ENCODE data around the gene ALX3.
"Not testable (repeated sequence)": the region's sequence is repeated elsewhere in the genome, so short reads cannot be mapped to it uniquely, and the experiment has no call there.

Gene ALX3

DNA sequence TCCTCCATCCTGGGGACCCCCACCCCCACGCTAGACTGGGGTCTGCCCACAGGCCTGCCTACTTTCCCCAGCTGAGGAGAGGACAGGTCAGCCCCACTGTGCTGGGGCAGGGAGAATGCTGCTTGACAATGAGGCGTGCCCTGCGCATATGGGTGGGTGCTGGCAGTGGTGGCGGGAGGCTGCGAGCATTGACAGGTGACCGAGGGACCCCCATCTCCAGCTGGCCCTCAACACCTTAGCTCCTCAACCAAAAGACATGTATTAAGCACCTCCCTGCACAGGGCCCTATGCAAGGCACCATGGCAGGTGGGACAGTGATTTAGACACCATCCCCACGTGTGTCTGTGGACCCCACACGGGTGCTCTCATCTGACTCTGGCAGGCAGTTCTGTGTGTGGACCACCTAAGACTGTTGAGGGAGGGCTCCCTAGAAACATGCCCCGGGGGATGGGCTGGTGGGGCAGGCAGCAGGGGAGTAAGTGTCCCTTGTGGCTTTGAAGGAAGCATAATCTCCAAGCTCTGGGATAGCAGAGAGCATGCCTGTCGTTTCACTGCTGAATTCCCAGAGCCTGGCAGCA lies 18.4 kb upstream of the ALX3 start:
- no peak for DNase-seq

- no peak for DNase-seq
These were observed 17.6 kb upstream of the ALX3 start for GRCh38 chr1:110087812-110088738.

- no peak for DNase-seq
These were observed 16.5 kb upstream of the ALX3 start for GRCh38 chr1:110086961-110087360.

GRCh38 chr1:110085671-110086070 lies 15.2 kb upstream of the ALX3 start:
- DNase-seq = no peak

- DNase-seq = no peak
These were observed 14.0 kb upstream of the ALX3 start for GRCh38 chr1:110084227-110085078.

DNA sequence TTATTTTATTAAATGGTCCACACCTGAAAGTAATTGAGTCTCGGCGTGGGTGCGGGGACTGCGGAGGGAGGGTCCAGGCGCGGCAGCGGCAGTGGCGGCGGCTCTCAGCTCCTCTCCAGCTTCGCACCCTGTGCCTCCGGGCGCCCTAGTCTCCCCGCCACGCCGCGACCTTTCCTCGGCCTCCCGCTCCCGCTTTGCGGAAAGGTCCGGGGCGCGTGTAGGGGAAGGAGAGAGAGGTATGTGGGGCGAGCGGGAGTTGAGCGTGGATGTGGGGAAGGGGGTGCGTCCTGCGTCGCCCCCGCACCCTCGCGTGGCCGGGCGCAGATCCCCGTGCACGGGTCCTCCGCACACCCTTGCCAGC lies 13.4 kb upstream of the ALX3 start:
- DNase-seq = no peak

- no peak for DNase-seq
These were observed 12.8 kb upstream of the ALX3 start for GRCh38 chr1:110083061-110083865.

DNA sequence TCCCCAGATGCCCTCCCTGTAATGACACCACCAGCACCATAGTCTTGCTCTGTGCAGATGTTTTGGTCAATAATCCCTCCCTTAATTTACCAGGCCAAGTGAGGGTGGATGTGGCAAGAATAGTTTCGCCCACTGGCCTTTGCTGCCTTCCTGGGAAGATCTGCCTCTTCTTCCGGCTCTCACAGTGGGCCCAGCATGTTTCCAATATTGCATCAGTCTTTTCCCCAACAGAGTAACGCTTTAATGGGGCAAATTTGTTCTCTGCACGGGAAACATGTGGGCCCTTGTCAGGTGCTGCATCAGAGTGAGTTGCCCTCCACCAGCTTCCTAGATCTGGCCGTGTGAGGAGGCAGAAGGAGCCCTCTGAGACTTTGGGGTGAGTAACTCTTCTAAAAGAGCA lies 12.0 kb upstream of the ALX3 start:
- DNase-seq = no peak

- no peak for DNase-seq
These were observed 10.6 kb upstream of the ALX3 start for GRCh38 chr1:110081061-110081460.

DNA sequence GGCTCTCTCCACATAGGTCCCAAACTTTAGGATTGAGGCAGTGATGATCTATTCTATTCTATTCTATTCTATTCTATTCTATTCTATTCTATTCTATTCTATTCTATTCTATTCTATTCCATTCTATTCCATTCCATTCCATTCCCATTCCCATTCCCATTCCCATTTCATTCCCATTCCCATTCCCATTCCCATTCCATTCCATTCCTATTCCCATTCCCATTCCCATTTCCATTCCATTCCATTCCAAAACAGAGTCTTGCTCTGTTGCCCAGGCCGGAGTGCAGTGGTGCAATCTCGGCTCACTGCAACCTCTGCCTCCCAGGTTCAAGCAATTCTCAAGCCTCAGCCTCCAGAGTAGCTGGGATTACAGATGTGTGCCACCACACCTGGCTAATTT lies 9.5 kb upstream of the ALX3 start:
- DNase-seq = not testable (repeated sequence)

DNA sequence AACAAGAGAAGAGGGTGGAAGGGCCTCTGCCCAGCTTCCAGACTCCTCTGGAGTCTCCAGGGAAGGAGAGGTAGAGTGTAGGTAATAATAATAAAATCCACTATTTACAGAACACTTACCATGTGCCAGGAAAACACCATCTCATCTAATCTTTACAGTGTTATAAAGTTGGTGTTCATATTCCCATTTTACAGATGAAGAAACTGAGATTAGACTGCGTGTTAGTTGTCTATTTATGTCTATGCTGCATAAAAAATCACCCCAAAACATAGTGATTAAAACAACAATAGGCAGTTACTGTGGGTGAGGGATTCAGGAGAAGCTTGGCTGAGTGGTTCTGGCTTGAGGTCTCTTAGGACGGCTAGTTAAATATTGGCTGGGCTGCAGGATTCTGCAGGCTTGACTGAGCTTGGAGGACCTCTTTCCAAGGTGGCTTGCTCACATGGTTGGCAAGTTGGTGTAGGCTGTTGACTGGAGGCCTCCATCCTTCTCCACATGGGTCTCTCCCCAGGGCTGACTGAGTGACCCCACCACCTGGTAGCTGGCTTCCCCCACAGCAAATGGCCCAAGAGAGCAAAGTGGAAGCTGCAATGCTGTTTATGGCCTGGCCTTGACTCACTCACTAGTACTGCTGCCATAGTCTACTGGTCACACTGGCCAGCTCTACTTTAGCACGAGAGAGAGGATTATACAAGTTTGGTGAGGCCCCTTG lies 6.5 kb upstream of the ALX3 start:
- DNase-seq = no peak

- DNase-seq = no peak
These were observed 3.7 kb upstream of the ALX3 start for GRCh38 chr1:110074166-110074565.

DNA sequence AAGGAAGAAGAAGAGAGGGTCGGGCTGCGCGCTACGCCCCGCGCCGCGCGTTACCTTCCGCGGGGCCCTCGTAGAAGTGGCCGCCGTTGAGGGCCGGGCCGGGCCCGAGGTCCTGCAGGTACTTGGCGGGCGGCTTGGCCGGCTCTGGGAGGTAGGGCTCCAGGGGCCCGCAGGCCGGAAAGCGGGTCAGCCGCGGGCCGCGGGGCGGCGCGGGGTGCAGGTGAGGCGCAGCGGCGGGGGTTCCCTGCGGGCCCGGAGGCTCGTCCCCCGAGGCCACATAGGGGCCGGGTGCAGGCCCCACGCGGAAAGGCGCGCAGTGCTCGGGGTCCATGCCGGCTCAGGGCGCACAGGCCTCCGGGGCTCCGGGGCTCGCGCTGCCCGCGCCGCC lies 196 bp downstream of the ALX3 start:
- DNase-seq = no peak

GRCh38 chr1:110069404-110070281 lies 829 bp downstream of the ALX3 start:
- DNase-seq = no peak

- DNase-seq = no peak
These were observed 1.6 kb downstream of the ALX3 start for GRCh38 chr1:110068646-110069403.

- no peak for DNase-seq
These were observed 2.4 kb downstream of the ALX3 start for GRCh38 chr1:110067893-110068645.

DNA sequence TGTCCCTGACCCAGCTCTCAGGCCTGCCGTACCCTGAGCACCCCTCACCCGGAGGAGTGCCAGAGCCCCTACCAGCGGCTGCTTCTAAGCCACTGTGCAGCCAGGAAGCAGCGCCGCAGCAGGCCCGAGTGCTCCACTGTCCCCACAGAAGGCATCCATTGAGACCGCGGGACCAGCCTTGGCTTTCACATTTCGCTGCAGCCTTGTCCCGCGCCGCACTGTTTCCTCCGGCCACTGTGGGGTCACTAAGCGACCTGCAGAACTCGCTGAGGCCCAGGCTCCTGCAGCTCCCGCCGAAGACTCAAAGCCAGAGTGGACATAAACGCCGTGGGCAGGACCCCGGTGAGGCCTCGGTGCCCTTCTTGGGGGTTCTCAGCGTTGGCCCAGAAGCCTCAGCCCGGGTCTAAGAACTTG lies 3.0 kb downstream of the ALX3 start:
- no peak for DNase-seq

- no peak for DNase-seq
These were observed 4.6 kb downstream of the ALX3 start for GRCh38 chr1:110065841-110066240.

- no peak for DNase-seq
These were observed 5.7 kb downstream of the ALX3 start for GRCh38 chr1:110064576-110065337.

Measured in T-helper 9 cell (primary cell).